ENCODE measurements around the gene TPRN.

- TF ChIP-seq EP300 (IDR thresholded peaks at IDR 0.05; ENCODE audit: borderline replicate concordance in 1 of 2, low read depth in 1 of 2, low read length in 1 of 2) (no peak), ELF1 (IDR thresholded peaks at IDR 0.05) (no peak), CTCF (IDR thresholded peaks at IDR 0.05) (no peak), MAX (IDR thresholded peaks at IDR 0.05; ENCODE audit: low read depth) (no peak), EZH2phosphoT487 (IDR thresholded peaks at IDR 0.05; ENCODE audit: borderline replicate concordance, low read depth) (no peak), USF1 (IDR thresholded peaks at IDR 0.05; ENCODE audit: borderline replicate concordance, low read depth) (no peak), SIN3A (IDR thresholded peaks at IDR 0.05; ENCODE audit: borderline replicate concordance, low read depth, low read length) (no peak)
These were observed 54.6 kb downstream of the TPRN start for GRCh38 chr9:137145731-137146526.
